Nephron progenitor cell (in vitro differentiated cells): ENCODE measurements around the gene PRRC2A.

Source experiments
- DNase-seq: peaks from one replicate; pipeline ENCODE4 v3.0.0; 2021
- H3K27ac Mint-ChIP-seq: 2 replicates; pipeline ENCODE4 v1.8.0; 2021; ENCODE audit warnings: mild to moderate bottlenecking, moderate library complexity, mixed read lengths
- H3K27me3 Mint-ChIP-seq: 2 replicates; pipeline ENCODE4 v1.8.0; 2021; ENCODE audit warnings: mild to moderate bottlenecking, low read depth, mixed read lengths; ENCODE audit not compliant: poor library complexity
- H3K36me3 Mint-ChIP-seq: 2 replicates; pipeline ENCODE4 v1.8.0; 2021; ENCODE audit warnings: low read depth, mixed read lengths
- H3K4me1 Mint-ChIP-seq: 2 replicates; pipeline ENCODE4 v1.8.0; 2021; ENCODE audit warnings: mixed read lengths
- H3K4me3 Mint-ChIP-seq: 2 replicates; pipeline ENCODE4 v1.8.0; 2021; ENCODE audit warnings: mild to moderate bottlenecking, moderate library complexity, mixed read lengths
- H3K9me3 Mint-ChIP-seq: 2 replicates; pipeline ENCODE4 v1.8.0; 2021; ENCODE audit warnings: mild to moderate bottlenecking, moderate library complexity, mixed read lengths
- TF ChIP-seq, protein P1 (sequence below): fragments of 200-600 bp; sonication (generic); IDR thresholded peaks from 2 replicates; pipeline ENCODE4 v1.5.0; 2021; ENCODE audit warnings: antibody characterized with exemption

PRRC2A gene

DNA sequence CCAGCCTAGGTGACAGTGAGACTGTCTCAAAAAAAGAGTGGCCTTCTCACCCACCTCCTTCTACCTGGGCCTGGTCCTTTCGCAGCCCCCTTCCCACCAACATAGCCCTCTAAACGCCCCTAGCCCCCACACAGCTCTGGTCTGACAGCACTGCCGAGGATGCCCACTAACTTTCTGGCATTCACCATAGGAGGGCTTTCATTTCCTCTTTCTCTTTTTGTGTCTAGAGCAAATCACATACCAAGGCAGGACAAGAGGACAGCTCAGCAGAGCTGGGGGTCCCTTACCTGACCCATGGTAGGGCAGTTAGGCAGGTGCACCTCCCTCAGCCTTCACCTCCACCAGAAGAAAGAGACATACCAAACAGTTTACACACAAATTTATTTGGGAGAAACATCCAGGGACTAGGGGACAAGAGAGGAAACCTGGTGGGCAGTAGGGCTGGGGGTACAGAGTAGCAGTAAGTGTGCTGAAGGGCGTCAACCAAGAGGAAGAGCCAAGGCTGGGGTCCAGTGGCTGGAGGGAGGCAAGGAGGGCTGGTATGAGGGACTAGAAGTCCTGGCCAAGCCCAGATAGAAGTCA lies 55.9 kb downstream of the PRRC2A start:
- no peak for DNase-seq
- peaks cover 12% of the 10 kb centered on the region for H3K27me3 Mint-ChIP-seq
- peaks cover 21% of the 10 kb centered on the region for H3K4me1 Mint-ChIP-seq
- peak overlapping the region; percentile 30 for H3K27ac Mint-ChIP-seq
- peaks cover 21% of the 10 kb centered on the region for H3K36me3 Mint-ChIP-seq
- no peaks in the 10 kb centered on the region for H3K9me3 Mint-ChIP-seq
- TF ChIP-seq, protein P1, sequence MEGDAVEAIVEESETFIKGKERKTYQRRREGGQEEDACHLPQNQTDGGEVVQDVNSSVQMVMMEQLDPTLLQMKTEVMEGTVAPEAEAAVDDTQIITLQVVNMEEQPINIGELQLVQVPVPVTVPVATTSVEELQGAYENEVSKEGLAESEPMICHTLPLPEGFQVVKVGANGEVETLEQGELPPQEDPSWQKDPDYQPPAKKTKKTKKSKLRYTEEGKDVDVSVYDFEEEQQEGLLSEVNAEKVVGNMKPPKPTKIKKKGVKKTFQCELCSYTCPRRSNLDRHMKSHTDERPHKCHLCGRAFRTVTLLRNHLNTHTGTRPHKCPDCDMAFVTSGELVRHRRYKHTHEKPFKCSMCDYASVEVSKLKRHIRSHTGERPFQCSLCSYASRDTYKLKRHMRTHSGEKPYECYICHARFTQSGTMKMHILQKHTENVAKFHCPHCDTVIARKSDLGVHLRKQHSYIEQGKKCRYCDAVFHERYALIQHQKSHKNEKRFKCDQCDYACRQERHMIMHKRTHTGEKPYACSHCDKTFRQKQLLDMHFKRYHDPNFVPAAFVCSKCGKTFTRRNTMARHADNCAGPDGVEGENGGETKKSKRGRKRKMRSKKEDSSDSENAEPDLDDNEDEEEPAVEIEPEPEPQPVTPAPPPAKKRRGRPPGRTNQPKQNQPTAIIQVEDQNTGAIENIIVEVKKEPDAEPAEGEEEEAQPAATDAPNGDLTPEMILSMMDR: no peak
- H3K4me3 Mint-ChIP-seq: no peak overlapping the region

- no peak for DNase-seq
- Mint-ChIP-seq H3K36me3 (peaks cover 19% of the 10 kb centered on the region), H3K27ac (no peak overlapping the region), H3K4me1 (peaks cover 26% of the 10 kb centered on the region), H3K4me3 (no peak overlapping the region), H3K9me3 (no peaks in the 10 kb centered on the region), H3K27me3 (peaks cover 16% of the 10 kb centered on the region)
- TF ChIP-seq, protein P1: no peak
Measured at GRCh38 chr6:31676904-31677303, 56.4 kb downstream of the PRRC2A start.

DNA sequence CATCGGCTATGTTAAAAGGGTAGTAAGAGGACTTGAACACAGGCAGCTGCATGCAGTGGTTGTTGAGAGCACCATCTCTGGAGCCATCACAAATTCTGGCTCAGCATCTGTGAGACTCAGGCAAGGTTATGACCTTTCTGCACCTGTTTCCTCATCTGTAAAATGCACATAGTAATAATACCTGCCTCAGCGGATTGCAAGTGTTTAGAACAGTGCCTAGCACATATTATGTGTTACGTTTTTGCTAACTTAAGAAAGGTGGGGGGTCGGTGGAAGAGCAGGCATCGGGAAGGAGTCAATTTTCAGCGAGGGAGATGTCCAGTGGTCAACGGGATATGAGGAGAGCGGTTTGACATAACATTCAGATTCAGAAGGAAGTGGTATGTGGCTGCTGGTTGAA lies 57.4 kb downstream of the PRRC2A start:
- Mint-ChIP-seq H3K36me3 (peaks cover 8% of the 10 kb centered on the region), H3K9me3 (no peaks in the 10 kb centered on the region), H3K27ac (no peak overlapping the region), H3K27me3 (peaks cover 20% of the 10 kb centered on the region), H3K4me3 (no peak overlapping the region), H3K4me1 (peaks cover 33% of the 10 kb centered on the region)
- DNase-seq: no peak
- TF ChIP-seq, protein P1: no peak

- peak; percentile 76 for DNase-seq
- TF ChIP-seq, protein P1: peak; percentile 54
- Mint-ChIP-seq H3K4me3 (peak within 1 kb of the TSS; percentile 87), H3K9me3 (no peaks in the 10 kb centered on the region), H3K4me1 (peaks cover 42% of the 10 kb centered on the region), H3K27me3 (peaks cover 24% of the 10 kb centered on the region), H3K27ac (peak within 1 kb of the TSS; percentile 90), H3K36me3 (peaks cover 11% of the 10 kb centered on the region)
Measured at GRCh38 chr6:31680226-31681134, 60.0 kb downstream of the PRRC2A start, which contains the start of gene LY6G5C. Gene LY6G5C (minus strand): TSS chr6:31681067. CDS start chr6:31680373, 694 bp downstream.

- Mint-ChIP-seq H3K36me3 (peaks cover 18% of the 10 kb centered on the region), H3K9me3 (no peaks in the 10 kb centered on the region), H3K4me3 (peak overlapping the region; percentile 87), H3K4me1 (peaks cover 42% of the 10 kb centered on the region), H3K27ac (peak overlapping the region; percentile 70), H3K27me3 (peaks cover 24% of the 10 kb centered on the region)
- DNase-seq: peak; percentile 63
- TF ChIP-seq, protein P1: no peak
Measured at GRCh38 chr6:31681135-31681671, 60.7 kb downstream of the PRRC2A start.
